ENCODE measurements around the gene DUOXA1.

GRCh38 chr15:45171912-45172311, 42.2 kb upstream of the DUOXA1 start:
- TF ChIP-seq ZNF274 (IDR thresholded peaks at IDR 0.05; ENCODE audit: low read depth, low read length) (no peak), YY1 (IDR thresholded peaks at IDR 0.05; ENCODE audit: insufficient read depth, insufficient read length) (no peak), SUZ12 (IDR thresholded peaks at IDR 0.05; ENCODE audit: extremely low read depth, insufficient read depth, insufficient read length) (no peak)
